Calu3 (cell line): Measurements from ENCODE around the gene MAP2K4. TPM values are rescaled to one million over a fixed set of nuclear protein-coding genes. Genes with fewer than 3 reads are reported as not detected.

Experiments
- BruUV-seq: library from RNA; stranded (reverse); fragments of 400-500 nt; replicated peaks from 2 replicates; lab custom pipeline; 2021; lab: Mats Ljungman, UMichigan
- CTCF ChIA-PET: fragments of 300-600 bp; sonication (Branson Sonifier 250); formaldehyde crosslinking; loops from one replicate; lab custom pipeline; 2022; ENCODE audit warnings: antibody characterized with exemption; lab: Charles Lee
- DNase-seq: peaks from one replicate; pipeline ENCODE4 v3.0.0; 2022
- H3K27ac Mint-ChIP-seq: one replicate; pipeline ENCODE4 v1.8.0; 2022; ENCODE audit warnings: mixed read lengths; ENCODE audit not compliant: unreplicated experiment
- H3K27me3 Mint-ChIP-seq: one replicate; pipeline ENCODE4 v1.8.0; 2022; ENCODE audit warnings: mixed read lengths; ENCODE audit not compliant: unreplicated experiment
- H3K36me3 Mint-ChIP-seq: one replicate; pipeline ENCODE4 v1.8.0; 2022; ENCODE audit warnings: mild to moderate bottlenecking, moderate library complexity, mixed read lengths; ENCODE audit not compliant: insufficient read depth, unreplicated experiment
- H3K4me1 Mint-ChIP-seq: one replicate; pipeline ENCODE4 v1.8.0; 2022; ENCODE audit warnings: mild to moderate bottlenecking, low read depth, mixed read lengths; ENCODE audit not compliant: unreplicated experiment
- H3K4me3 Mint-ChIP-seq: one replicate; pipeline ENCODE4 v1.8.0; 2022; ENCODE audit warnings: mild to moderate bottlenecking, low read depth, moderate library complexity, mixed read lengths; ENCODE audit not compliant: unreplicated experiment
- H3K9me3 Mint-ChIP-seq: one replicate; pipeline ENCODE4 v1.8.0; 2022; ENCODE audit warnings: low read depth, mixed read lengths; ENCODE audit not compliant: unreplicated experiment
- intact Hi-C: fragments of 100-400 bp; cut with micrococcal nuclease; formaldehyde crosslinking; loops from one replicate; pipeline ENCODE4 v1.10.0; 2022; ENCODE audit not compliant: unreplicated experiment
- total RNA-seq: library from RNA; stranded (reverse); gene quantifications from 2 replicates; pipeline ENCODE4 v1.2.3, GENCODE V29; 2022
- TF ChIP-seq, protein P1 (sequence below): fragments of 200-600 bp; IDR thresholded peaks from one replicate; pipeline ENCODE4 v1.8.0; 2022; ENCODE audit warnings: antibody characterized with exemption; ENCODE audit not compliant: unreplicated experiment

Gene MAP2K4
- total RNA-seq, 1 experiment from 2014 or later: 16.1 TPM

DNA sequence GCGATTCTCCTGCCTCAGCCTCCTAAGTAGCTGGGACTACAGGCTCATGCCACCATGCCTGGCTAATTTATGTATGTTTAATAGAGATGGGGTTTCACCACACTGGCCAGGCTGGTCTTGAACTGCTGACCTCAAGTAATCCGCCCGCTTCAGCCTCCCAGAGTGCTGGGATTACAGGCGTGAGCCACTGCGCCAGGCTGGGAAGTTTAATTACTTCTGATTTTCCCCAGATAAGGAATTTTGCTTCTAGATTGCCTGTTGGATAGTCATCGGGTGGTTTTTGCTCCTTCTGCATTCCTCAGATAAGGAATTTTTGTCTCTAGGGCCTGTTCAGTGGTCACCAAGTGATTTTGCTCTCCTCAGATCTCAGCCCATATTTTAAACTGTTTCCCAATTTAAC lies 112.5 kb downstream of the MAP2K4 start:
- DNase-seq: no peak
- Mint-ChIP-seq H3K27me3 (no peaks in the 10 kb centered on the region), H3K4me1 (no peaks in the 10 kb centered on the region), H3K27ac (no peak overlapping the region), H3K9me3 (peaks cover 3% of the 10 kb centered on the region), H3K4me3 (no peak overlapping the region), H3K36me3 (no peaks in the 10 kb centered on the region)
- TF ChIP-seq, protein P1, sequence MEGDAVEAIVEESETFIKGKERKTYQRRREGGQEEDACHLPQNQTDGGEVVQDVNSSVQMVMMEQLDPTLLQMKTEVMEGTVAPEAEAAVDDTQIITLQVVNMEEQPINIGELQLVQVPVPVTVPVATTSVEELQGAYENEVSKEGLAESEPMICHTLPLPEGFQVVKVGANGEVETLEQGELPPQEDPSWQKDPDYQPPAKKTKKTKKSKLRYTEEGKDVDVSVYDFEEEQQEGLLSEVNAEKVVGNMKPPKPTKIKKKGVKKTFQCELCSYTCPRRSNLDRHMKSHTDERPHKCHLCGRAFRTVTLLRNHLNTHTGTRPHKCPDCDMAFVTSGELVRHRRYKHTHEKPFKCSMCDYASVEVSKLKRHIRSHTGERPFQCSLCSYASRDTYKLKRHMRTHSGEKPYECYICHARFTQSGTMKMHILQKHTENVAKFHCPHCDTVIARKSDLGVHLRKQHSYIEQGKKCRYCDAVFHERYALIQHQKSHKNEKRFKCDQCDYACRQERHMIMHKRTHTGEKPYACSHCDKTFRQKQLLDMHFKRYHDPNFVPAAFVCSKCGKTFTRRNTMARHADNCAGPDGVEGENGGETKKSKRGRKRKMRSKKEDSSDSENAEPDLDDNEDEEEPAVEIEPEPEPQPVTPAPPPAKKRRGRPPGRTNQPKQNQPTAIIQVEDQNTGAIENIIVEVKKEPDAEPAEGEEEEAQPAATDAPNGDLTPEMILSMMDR: no peak
- intact Hi-C loops: no loop called here
- CTCF ChIA-PET: no interaction called here
- BruUV-seq: no TSS peak

DNA sequence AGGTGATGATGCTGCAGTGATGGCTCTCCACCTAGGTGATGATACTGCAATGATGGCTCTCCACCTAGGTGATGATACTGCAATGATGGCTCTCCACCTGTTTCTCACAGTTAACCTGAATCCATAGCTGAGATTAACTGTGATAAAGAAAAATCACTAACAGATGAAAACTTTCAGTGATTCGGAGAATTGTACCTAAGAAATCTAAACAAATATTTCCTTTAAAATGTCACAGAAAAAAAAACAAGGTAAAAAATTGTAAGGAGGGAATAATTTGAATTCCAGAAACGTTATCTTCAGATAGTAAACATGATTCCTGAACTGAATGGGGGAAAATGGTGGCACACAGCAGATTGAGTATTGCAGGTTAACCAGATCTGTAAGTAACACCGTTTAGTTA lies 113.4 kb downstream of the MAP2K4 start:
- Mint-ChIP-seq H3K4me3 (no peak overlapping the region), H3K27ac (no peak overlapping the region), H3K27me3 (no peaks in the 10 kb centered on the region), H3K36me3 (no peaks in the 10 kb centered on the region), H3K4me1 (no peaks in the 10 kb centered on the region), H3K9me3 (peaks cover 3% of the 10 kb centered on the region)
- CTCF ChIA-PET: no interaction called here
- TF ChIP-seq, protein P1: no peak
- intact Hi-C loops: no loop called here
- DNase-seq: no peak
- BruUV-seq: no TSS peak

DNA sequence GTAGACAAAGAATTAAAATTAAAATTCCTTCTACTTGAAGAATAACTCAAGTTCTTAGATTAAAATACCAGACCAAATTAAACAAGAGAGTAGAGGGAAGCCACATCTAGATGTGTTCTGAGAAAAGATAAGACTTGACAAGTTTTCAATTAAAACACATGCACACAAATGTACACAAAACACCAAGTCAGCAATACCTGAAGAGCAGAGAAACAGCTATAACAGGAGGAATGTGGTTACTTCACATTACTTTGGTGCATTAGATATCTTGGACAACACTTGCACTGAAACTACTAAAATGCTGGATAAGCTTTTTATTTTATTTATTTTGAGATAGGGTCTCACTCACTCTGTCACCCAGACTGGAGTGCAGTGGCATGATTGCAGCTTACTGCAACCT lies 113.9 kb downstream of the MAP2K4 start:
- TF ChIP-seq, protein P1: no peak
- no peaks in the 10 kb centered on the region for H3K36me3 Mint-ChIP-seq
- H3K27ac Mint-ChIP-seq: no peak overlapping the region
- H3K4me3 Mint-ChIP-seq: no peak overlapping the region
- H3K9me3 Mint-ChIP-seq: peaks cover 3% of the 10 kb centered on the region
- intact Hi-C loops: no loop called here
- no TSS peak for BruUV-seq
- H3K27me3 Mint-ChIP-seq: no peaks in the 10 kb centered on the region
- CTCF ChIA-PET: no interaction called here
- no peaks in the 10 kb centered on the region for H3K4me1 Mint-ChIP-seq
- no peak for DNase-seq

DNA sequence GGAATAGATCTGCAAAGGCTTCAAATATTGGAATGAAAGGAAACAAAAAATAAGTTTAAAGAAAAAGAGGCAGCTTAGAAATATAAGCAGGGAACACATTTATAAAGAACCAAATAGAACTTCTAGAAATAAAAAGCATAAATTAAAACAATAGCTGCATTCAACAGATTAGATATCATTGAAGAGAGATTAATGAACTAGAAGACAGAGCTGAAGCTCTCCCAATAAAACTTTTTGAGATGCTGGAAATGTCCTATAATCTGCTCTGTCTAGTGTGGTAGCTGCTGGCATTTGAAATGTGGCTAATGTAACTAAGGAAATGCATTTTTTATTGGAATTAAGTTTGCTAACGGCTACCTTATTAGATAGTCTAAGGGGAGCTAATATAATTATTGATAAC lies 115.6 kb downstream of the MAP2K4 start:
- no peak overlapping the region for H3K27ac Mint-ChIP-seq
- CTCF ChIA-PET: interaction anchor here (0.7 kb wide), 1 partner anchor 608 kb away, joined by 3 read pairs; no protein-coding TSS in a partner anchor
- H3K4me1 Mint-ChIP-seq: no peaks in the 10 kb centered on the region
- TF ChIP-seq, protein P1: no peak
- BruUV-seq: no TSS peak
- H3K4me3 Mint-ChIP-seq: no peak overlapping the region
- peaks cover 3% of the 10 kb centered on the region for H3K9me3 Mint-ChIP-seq
- intact Hi-C loops: no loop called here
- no peaks in the 10 kb centered on the region for H3K36me3 Mint-ChIP-seq
- no peaks in the 10 kb centered on the region for H3K27me3 Mint-ChIP-seq
- no peak for DNase-seq
